ENCODE results near the gene PMEPA1. TPM values are rescaled to one million over a fixed set of nuclear protein-coding genes. Genes with fewer than 3 reads are reported as not detected.

PMEPA1 gene
- total RNA-seq, 4 donors from 2014 or later = 3.3 to 5.5 (median 4.6) TPM

DNA sequence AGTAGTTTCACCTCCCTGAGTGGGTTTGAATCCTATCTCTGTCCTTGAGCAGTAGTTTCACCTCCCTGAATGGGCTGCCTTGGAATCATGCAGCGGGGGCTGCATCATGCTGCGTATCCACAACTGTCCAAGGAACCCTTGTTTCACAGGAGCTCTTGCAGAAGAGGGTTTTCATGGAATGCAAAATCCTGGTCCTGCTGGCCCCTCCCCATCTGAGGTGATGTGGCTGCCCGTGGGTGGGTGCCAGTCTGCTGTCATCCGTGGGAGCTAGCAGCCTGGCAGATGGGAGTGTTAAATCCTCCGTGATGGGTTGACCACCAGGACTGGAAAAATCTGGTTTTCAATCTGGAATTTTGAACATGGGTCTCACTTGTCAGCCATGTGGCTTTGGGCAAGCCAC, 111.3 kb downstream of the PMEPA1 start:
- Histone ChIP-seq H3K27me3 (no peaks in the 10 kb centered on the region), H3K4me3 (no peak overlapping the region), H3K27ac (no peak overlapping the region), H3K9me3 (no peaks in the 10 kb centered on the region), H3K4me1 (peaks cover 0 to 20% (median 4%) of the 10 kb centered on the region in 4 donors), H3K36me3 (no peaks in the 10 kb centered on the region)
- no peak for TF ChIP-seq POLR2A (IDR thresholded peaks at IDR 0.05)
- TF ChIP-seq, protein P1, sequence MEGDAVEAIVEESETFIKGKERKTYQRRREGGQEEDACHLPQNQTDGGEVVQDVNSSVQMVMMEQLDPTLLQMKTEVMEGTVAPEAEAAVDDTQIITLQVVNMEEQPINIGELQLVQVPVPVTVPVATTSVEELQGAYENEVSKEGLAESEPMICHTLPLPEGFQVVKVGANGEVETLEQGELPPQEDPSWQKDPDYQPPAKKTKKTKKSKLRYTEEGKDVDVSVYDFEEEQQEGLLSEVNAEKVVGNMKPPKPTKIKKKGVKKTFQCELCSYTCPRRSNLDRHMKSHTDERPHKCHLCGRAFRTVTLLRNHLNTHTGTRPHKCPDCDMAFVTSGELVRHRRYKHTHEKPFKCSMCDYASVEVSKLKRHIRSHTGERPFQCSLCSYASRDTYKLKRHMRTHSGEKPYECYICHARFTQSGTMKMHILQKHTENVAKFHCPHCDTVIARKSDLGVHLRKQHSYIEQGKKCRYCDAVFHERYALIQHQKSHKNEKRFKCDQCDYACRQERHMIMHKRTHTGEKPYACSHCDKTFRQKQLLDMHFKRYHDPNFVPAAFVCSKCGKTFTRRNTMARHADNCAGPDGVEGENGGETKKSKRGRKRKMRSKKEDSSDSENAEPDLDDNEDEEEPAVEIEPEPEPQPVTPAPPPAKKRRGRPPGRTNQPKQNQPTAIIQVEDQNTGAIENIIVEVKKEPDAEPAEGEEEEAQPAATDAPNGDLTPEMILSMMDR (IDR thresholded peaks at IDR 0.05) = no peak
- no peak for DNase-seq

Other genes starting within 250 kb of the PMEPA1 start
- gene CTCFL, start 184.9 kb downstream of the PMEPA1 start, total RNA-seq = not detected
- 1,000 to 10,000 TPM in 1 of 4 donors, 100 to 1,000 TPM in 2, 10 to 100 TPM in 1; 98.2 to 2,194 (median 572) TPM for gene PCK1, start 148.9 kb downstream of the PMEPA1 start, total RNA-seq
- gene ZBP1, start 89.6 kb downstream of the PMEPA1 start, total RNA-seq = 10 to 100 TPM in 1 of 4 donors, 1 to 10 TPM in 2, not detected in 1; 2.3 to 14.0 (median 9.8) TPM

Measured in Peyer's patch (tissue), 4 donors.